ENCODE results near the gene PRAC1.

DNA sequence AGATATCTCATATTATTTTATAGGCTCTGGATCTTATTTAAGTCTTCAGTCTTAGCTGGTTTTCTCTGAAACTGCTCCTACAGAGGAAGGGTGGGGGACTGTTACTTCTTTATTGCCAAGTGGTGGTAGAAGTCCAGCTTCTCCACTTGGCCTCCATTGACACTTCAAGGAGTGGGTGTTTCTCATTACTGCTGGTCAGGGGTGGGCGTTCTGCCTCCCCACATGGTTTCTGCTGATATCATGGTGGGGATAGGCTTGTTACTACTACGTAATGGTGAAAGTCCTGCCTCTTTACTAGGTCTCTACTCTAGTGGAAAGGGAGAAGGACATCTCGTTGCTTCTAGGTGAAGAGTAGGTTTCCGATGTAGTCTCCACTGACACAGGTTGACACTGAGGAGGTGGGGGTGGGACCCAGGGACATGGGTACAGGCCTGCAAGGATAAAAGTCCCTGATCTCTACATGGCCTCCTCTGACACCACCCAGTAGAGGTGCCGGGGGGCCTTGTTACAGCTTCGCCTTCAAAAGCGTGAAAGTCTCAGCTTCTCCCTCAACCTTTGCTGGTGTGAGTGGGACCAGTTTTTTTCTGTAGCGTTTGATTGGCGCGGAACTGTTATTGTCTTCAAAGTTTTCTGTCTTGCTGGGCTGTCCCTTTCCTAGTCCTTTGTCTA is 20.3 kb downstream of the PRAC1 start:
- TF ChIP-seq, protein P1, sequence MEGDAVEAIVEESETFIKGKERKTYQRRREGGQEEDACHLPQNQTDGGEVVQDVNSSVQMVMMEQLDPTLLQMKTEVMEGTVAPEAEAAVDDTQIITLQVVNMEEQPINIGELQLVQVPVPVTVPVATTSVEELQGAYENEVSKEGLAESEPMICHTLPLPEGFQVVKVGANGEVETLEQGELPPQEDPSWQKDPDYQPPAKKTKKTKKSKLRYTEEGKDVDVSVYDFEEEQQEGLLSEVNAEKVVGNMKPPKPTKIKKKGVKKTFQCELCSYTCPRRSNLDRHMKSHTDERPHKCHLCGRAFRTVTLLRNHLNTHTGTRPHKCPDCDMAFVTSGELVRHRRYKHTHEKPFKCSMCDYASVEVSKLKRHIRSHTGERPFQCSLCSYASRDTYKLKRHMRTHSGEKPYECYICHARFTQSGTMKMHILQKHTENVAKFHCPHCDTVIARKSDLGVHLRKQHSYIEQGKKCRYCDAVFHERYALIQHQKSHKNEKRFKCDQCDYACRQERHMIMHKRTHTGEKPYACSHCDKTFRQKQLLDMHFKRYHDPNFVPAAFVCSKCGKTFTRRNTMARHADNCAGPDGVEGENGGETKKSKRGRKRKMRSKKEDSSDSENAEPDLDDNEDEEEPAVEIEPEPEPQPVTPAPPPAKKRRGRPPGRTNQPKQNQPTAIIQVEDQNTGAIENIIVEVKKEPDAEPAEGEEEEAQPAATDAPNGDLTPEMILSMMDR (IDR thresholded peaks at IDR 0.05), result no peak
- TF ChIP-seq POLR2A (IDR thresholded peaks at IDR 0.05), result no peak

Data from adrenal gland (tissue), 5 donors.